NCI-H1092 (cell line): ENCODE data around the gene PRIMA1.

Experiments used
- DNase-seq: peaks from one replicate; lab custom pipeline; 2025; lab: John Stamatoyannopoulos, UW

The PRIMA1 gene

GRCh38 chr14:93732524-93732923 is 55.8 kb downstream of the PRIMA1 start:
- no peak for DNase-seq

GRCh38 chr14:93731753-93732152 is 56.5 kb downstream of the PRIMA1 start:
- DNase-seq: no peak

GRCh38 chr14:93729993-93730392 is 58.3 kb downstream of the PRIMA1 start:
- DNase-seq: no peak

GRCh38 chr14:93728651-93729016 is 59.7 kb downstream of the PRIMA1 start:
- DNase-seq: no peak

GRCh38 chr14:93727917-93728650 is 60.2 kb downstream of the PRIMA1 start:
- DNase-seq: no peak

- DNase-seq: no peak
Observed at GRCh38 chr14:93727039-93727740, 61.1 kb downstream of the PRIMA1 start.

- DNase-seq: no peak
Observed at GRCh38 chr14:93725993-93726392, 62.3 kb downstream of the PRIMA1 start.

GRCh38 chr14:93725002-93725582 is 63.2 kb downstream of the PRIMA1 start:
- DNase-seq: no peak

- no peak for DNase-seq
Observed at GRCh38 chr14:93723001-93723400, 65.3 kb downstream of the PRIMA1 start.

GRCh38 chr14:93720981-93721483 is 67.3 kb downstream of the PRIMA1 start:
- DNase-seq: no peak

- DNase-seq: no peak
Observed at GRCh38 chr14:93720076-93720815, 68.0 kb downstream of the PRIMA1 start.

GRCh38 chr14:93719256-93719655 is 69.0 kb downstream of the PRIMA1 start:
- no peak for DNase-seq

- DNase-seq: no peak
Observed at GRCh38 chr14:93717668-93718320, 70.5 kb downstream of the PRIMA1 start.

GRCh38 chr14:93716746-93717667 is 71.3 kb downstream of the PRIMA1 start:
- DNase-seq: no peak

- DNase-seq: no peak
Observed at GRCh38 chr14:93716002-93716745, 72.1 kb downstream of the PRIMA1 start.

GRCh38 chr14:93715279-93715927 is 72.9 kb downstream of the PRIMA1 start:
- DNase-seq: no peak

- no peak for DNase-seq
Observed at GRCh38 chr14:93714605-93715004, 73.7 kb downstream of the PRIMA1 start.

GRCh38 chr14:93713726-93714405 is 74.4 kb downstream of the PRIMA1 start:
- DNase-seq: no peak
